GM13977 (cell line): Measurements from ENCODE around the gene LRMDA.

Experiments
- DNase-seq: peaks from one replicate; pipeline ENCODE4 v3.0.0; 2012; ENCODE audit warnings: low spot score
- in situ Hi-C: fragments of 300-500 bp; cut with MboI; formaldehyde crosslinking; loops from one replicate; pipeline ENCODE4 v1.12.0; 2022; ENCODE audit warnings: low sequenced_read_pairs, low pct_unique_long_range_greater_than_20kb, mixed read lengths, inconsistent platforms; ENCODE audit not compliant: unreplicated experiment
- TF ChIP-seq, protein P1 (sequence below): IDR thresholded peaks from 2 replicates; pipeline ENCODE4 v1.5.1; 2012; ENCODE audit warnings: mild to moderate bottlenecking, control low read depth; ENCODE audit not compliant: insufficient read depth; ENCODE audit errors: extremely low read depth, missing control alignments

LRMDA gene

GRCh38 chr10:76469675-76470074, 1038.3 kb downstream of the LRMDA start:
- DNase-seq = no peak
- TF ChIP-seq, protein P1, sequence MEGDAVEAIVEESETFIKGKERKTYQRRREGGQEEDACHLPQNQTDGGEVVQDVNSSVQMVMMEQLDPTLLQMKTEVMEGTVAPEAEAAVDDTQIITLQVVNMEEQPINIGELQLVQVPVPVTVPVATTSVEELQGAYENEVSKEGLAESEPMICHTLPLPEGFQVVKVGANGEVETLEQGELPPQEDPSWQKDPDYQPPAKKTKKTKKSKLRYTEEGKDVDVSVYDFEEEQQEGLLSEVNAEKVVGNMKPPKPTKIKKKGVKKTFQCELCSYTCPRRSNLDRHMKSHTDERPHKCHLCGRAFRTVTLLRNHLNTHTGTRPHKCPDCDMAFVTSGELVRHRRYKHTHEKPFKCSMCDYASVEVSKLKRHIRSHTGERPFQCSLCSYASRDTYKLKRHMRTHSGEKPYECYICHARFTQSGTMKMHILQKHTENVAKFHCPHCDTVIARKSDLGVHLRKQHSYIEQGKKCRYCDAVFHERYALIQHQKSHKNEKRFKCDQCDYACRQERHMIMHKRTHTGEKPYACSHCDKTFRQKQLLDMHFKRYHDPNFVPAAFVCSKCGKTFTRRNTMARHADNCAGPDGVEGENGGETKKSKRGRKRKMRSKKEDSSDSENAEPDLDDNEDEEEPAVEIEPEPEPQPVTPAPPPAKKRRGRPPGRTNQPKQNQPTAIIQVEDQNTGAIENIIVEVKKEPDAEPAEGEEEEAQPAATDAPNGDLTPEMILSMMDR = no peak
- in situ Hi-C loops = no loop called here

DNA sequence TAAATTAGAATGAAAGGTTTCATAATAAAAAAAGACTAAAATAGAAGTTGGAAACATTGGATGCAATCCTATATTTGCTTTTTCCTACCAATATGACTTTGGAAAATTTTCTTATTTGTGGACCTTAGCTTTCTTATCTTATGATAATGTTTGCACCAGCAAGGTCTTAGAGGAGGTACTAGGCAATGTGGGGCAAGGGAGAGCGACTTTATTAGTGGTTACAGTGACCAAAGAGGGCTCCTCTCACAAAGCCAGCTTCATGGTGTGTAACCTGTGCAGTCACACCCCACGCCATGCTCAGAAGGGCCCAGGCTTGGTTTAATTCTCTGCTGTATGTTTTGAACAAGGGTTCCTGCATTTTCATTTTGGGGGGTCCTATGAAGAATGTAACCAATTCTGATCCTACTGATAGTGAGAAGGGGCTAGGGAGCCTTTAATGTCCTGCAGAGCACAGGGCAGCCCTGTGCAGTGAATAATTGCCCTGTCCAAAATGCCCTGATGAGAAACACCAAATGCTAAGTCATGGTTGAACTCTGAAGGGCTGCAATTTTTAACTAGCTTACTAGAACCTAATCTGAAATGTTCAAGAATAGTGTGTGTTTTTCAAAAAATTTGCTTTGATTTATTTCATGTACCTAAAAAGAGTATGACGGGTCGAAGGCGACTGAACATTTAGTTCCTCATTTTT, 1047.8 kb downstream of the LRMDA start:
- TF ChIP-seq, protein P1 = no peak
- in situ Hi-C loops = no loop called here
- no peak for DNase-seq

- DNase-seq = no peak
- TF ChIP-seq, protein P1 = no peak
- in situ Hi-C loops = no loop called here
These were observed 1049.8 kb downstream of the LRMDA start for GRCh38 chr10:76481178-76481577.

DNA sequence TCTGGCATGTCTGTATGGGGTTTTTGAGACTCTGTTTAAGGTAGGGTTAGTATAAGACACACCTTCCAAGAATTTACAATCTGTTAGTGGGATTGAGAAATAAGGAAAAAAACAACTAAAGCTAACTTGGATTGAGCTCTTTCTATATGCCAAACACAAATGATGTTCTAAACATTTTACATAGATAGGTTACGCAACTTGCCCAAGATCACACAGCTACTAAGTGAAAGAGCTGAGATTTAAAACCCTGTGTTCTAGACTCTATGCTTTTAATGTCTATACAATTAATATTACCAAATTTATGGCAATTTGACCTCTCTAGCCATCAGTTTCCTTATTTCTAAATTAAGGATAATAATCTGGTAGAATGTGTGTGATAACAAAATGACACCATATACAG, 1056.2 kb downstream of the LRMDA start:
- TF ChIP-seq, protein P1 = no peak
- no peak for DNase-seq
- in situ Hi-C loops = no loop called here

DNA sequence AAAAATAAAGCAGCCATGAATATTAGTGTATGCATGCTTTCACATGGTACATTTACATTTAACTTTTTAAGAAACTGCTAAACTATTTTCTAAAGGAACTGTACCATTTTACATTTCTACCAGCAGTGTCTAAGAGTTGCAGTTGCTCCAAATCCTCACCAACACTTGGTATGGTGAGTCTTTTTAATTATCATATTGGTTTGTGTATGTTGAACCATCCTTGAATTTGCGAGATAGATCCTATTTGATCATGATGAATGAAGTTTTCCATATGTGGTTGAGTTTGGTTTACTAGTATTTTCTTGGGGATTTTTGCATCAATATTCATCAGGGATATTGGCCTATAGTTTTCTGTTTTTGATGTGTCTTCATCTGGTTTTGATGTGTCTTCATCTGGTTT, 1057.2 kb downstream of the LRMDA start:
- in situ Hi-C loops = no loop called here
- TF ChIP-seq, protein P1 = no peak
- DNase-seq = no peak

GRCh38 chr10:76491216-76491615, 1059.8 kb downstream of the LRMDA start:
- in situ Hi-C loops = no loop called here
- TF ChIP-seq, protein P1 = no peak
- no peak for DNase-seq
